H1 (cell line): ENCODE measurements around the gene ARHGEF2. TPM values are rescaled to one million over a fixed set of nuclear protein-coding genes. Genes with fewer than 3 reads are reported as not detected.

ENCODE experiments used
- ATF2 ChIP-seq: IDR thresholded peaks from 2 replicates; pipeline ENCODE4 v1.6.1; 2012; ENCODE audit warnings: low read length, inconsistent platforms
- CBX8 ChIP-seq: fragments of 300-800, 300-1000 bp; sonication (generic); IDR thresholded peaks from 2 replicates; pipeline ENCODE4 v1.7.1; 2016; ENCODE audit warnings: low read depth, low read length, borderline replicate concordance
- CHD1 ChIP-seq: IDR thresholded peaks from 2 replicates; pipeline ENCODE4 v1.6.1; 2012; ENCODE audit warnings: low read depth, low read length, improper control_type of control experiment
- EGR1 ChIP-seq: IDR thresholded peaks from 2 replicates; pipeline ENCODE4 v1.6.1; 2011; ENCODE audit warnings: low read depth, low read length, borderline replicate concordance
- JUN ChIP-seq: IDR thresholded peaks from 2 replicates; pipeline ENCODE4 v1.6.1; 2011; ENCODE audit warnings: low read depth, mild to moderate bottlenecking, improper control_type of control experiment, low read length
- JUND ChIP-seq: IDR thresholded peaks from 2 replicates; pipeline ENCODE4 v1.6.1; 2011; ENCODE audit warnings: mild to moderate bottlenecking, improper control_type of control experiment, low read length
- KDM4A ChIP-seq: IDR thresholded peaks from one replicate; pipeline ENCODE4 v1.7.1; 2012; ENCODE audit warnings: low read depth, mild to moderate bottlenecking, moderate library complexity, low read length, inconsistent platforms; ENCODE audit not compliant: severe bottlenecking
- POLR2A ChIP-seq, 2 experiments: IDR thresholded peaks; 1 replicate in 1 of 2; 2 replicates in 1 of 2; pipeline ENCODE4 v1.6.1; 2011; ENCODE audit warnings: low read depth in 2 of 2, low read length in 2 of 2, mild to moderate bottlenecking in 2 of 2; ENCODE audit errors: control extremely low read depth in 1 of 2
- RAD21 ChIP-seq, 2 experiments: IDR thresholded peaks in 1 of 2; conservative IDR thresholded peaks in 1 of 2; 2 replicates each; pipeline ENCODE4 v1.6.1; 2011; ENCODE audit warnings: low read depth in 2 of 2, low read length in 2 of 2, improper control_type of control experiment in 1 of 2, inconsistent platforms in 1 of 2, mild to moderate bottlenecking in 1 of 2, moderate library complexity in 1 of 2
- YY1 ChIP-seq: IDR thresholded peaks from 2 replicates; pipeline ENCODE4 v1.6.1; 2011; ENCODE audit warnings: low read depth, mild to moderate bottlenecking, low read length
- polyA plus RNA-seq, 7 experiments: library from polyadenylated mRNA; depleted of rRNA in 3 of 7; stranded (reverse) in 5 of 7; unstranded in 2 of 7; fragments of >200 nt in 5 of 7; fragments of 200-250 nt in 2 of 7; gene quantifications; 1 replicate in 5 of 7; 2 replicates in 1 of 7; 4 replicates in 1 of 7; pipeline versions ENCODE4 v1.2.1 to v1.2.3, GENCODE V29; 2011 to 2013; ENCODE audit warnings: missing spikeins in 2 of 7, mixed read lengths in 2 of 7
- total RNA-seq: library from RNA; stranded (reverse); fragmentation: NEBNext Ultra II Directional; extraction: Animal tissue kit (Norgen Biotek cat#: 25700); gene quantifications from 2 replicates; pipeline ENCODE4 v1.2.1, GENCODE V29; 2021

ARHGEF2 gene
- total and polyA plus RNA-seq, 2 of the 8 experiments (the other 6 are each of a cell fraction or from before 2014, with no cell fraction given): 42.7 to 80.5 TPM

GRCh38 chr1:155934097-155934935, 44.0 kb downstream of the ARHGEF2 start, which contains the start of gene KHDC4 (continued):
- peak in 1 of 2 experiments; percentile 10; a peak in 2 of 4 replicates for TF ChIP-seq RAD21 (IDR thresholded peaks at IDR 0.05 in 1 of 2, conservative IDR thresholded peaks at IDR 0.05 in 1 of 2; ENCODE audit: low read depth in 2 of 2, low read length in 2 of 2)
- no peak for TF ChIP-seq JUN
- no peak for TF ChIP-seq KDM4A
- no peak for TF ChIP-seq CBX8
- TF ChIP-seq CHD1: no peak; the same call in none of the 2 replicates
- peak; percentile 38; the same call in 1 of the 2 replicates for TF ChIP-seq ATF2
- peak; percentile 21; the same call in 1 of the 2 replicates for TF ChIP-seq JUND
- peak; percentile 91 to 96 for TF ChIP-seq POLR2A (IDR thresholded peaks at IDR 0.05; ENCODE audit: control extremely low read depth in 1 of 2, low read depth in 2 of 2, low read length in 2 of 2)
- TF ChIP-seq YY1: peak; percentile 98
- TF ChIP-seq EGR1: no peak
